HepG2 (cell line): ENCODE results near the gene ABHD4. TPM values are rescaled to one million over a fixed set of nuclear protein-coding genes. Genes with fewer than 3 reads are reported as not detected.

Experiments used
- ATF5 ChIP-seq: sonication (generic); formaldehyde crosslinking; IDR thresholded peaks from 2 replicates; pipeline ENCODE4 v1.4.0; 2020; ENCODE audit warnings: mild to moderate bottlenecking, low read depth, missing genetic modification reagents
- EP300 ChIP-seq, 3 experiments: sonication (generic) in 1 of 3; formaldehyde crosslinking in 1 of 3; IDR thresholded peaks; 2 replicates each; pipeline versions ENCODE4 v1.5.1 to v1.6.1; 2011 to 2020; ENCODE audit warnings: low read depth in 2 of 3, low read length in 2 of 3, borderline replicate concordance in 1 of 3, improper control_type of control experiment in 1 of 3, mild to moderate bottlenecking in 1 of 3, missing genetic modification reagents in 1 of 3, moderate library complexity in 1 of 3
- FOXJ3 ChIP-seq: sonication (generic); formaldehyde crosslinking; IDR thresholded peaks from 2 replicates; pipeline ENCODE4 v1.4.0; 2020; ENCODE audit warnings: missing genetic modification reagents, mild to moderate bottlenecking, borderline replicate concordance
- FOXK2 ChIP-seq: fragments of 450-650 bp; IDR thresholded peaks from 2 replicates; pipeline ENCODE4 v1.6.1; 2016
- MTA3 ChIP-seq: sonication (generic); formaldehyde crosslinking; IDR thresholded peaks from 2 replicates; pipeline ENCODE4 v1.4.0; 2020; ENCODE audit warnings: missing genetic modification reagents
- PRDM4 ChIP-seq: sonication (generic); formaldehyde crosslinking; IDR thresholded peaks from 2 replicates; pipeline ENCODE4 v1.9.0; 2021; ENCODE audit warnings: missing genetic modification reagents, borderline replicate concordance
- SYNCRIP ChIP-seq: fragments of 200-400 bp; formaldehyde crosslinking; IDR thresholded peaks from 2 replicates; pipeline ENCODE4 v1.6.1; 2018; ENCODE audit warnings: mild to moderate bottlenecking, low read depth, low read length; ENCODE audit not compliant: insufficient read depth
- TBX2 ChIP-seq: sonication (generic); formaldehyde crosslinking; IDR thresholded peaks from 2 replicates; pipeline ENCODE4 v1.5.0; 2020; ENCODE audit warnings: missing genetic modification reagents, mild to moderate bottlenecking, borderline replicate concordance
- TRAFD1 ChIP-seq: sonication (generic); formaldehyde crosslinking; IDR thresholded peaks from 2 replicates; pipeline ENCODE4 v1.5.1; 2020; ENCODE audit warnings: missing genetic modification reagents, mild to moderate bottlenecking, borderline replicate concordance
- ZFP36L1 ChIP-seq: sonication (generic); formaldehyde crosslinking; IDR thresholded peaks from 2 replicates; pipeline ENCODE4 v1.8.0; 2022; ENCODE audit warnings: mild to moderate bottlenecking, missing genetic modification reagents, moderate library complexity
- ZNF263 ChIP-seq: sonication (generic); formaldehyde crosslinking; IDR thresholded peaks from 2 replicates; pipeline ENCODE4 v1.4.0; 2020; ENCODE audit warnings: missing genetic modification reagents
- ZNF691 ChIP-seq: sonication (generic); formaldehyde crosslinking; IDR thresholded peaks from 2 replicates; pipeline ENCODE4 v1.4.0; 2020; ENCODE audit warnings: missing genetic modification reagents, low read depth, mild to moderate bottlenecking, borderline replicate concordance
- ZNF784 ChIP-seq: sonication (generic); formaldehyde crosslinking; IDR thresholded peaks from 2 replicates; pipeline ENCODE4 v1.5.1; 2020; ENCODE audit warnings: missing genetic modification reagents, mild to moderate bottlenecking, borderline replicate concordance
- polyA plus RNA-seq, 8 experiments: library from polyadenylated mRNA; depleted of rRNA in 3 of 8; stranded (reverse) in 7 of 8; unstranded in 1 of 8; fragments of >200 nt; fragmentation: Illumina TruSeq in 4 of 8; extraction: Trizol in 4 of 8; gene quantifications; 2 replicates each; pipeline versions ENCODE4 v1.2.1 to v1.2.3, GENCODE V29; 2011 to 2016; ENCODE audit warnings: low read depth in 4 of 8, missing spikeins in 1 of 8, mixed read lengths in 1 of 8; ENCODE audit not compliant: insufficient read depth in 1 of 8
- total RNA-seq, 5 experiments: library from RNA; depleted of rRNA; stranded (reverse); fragments of >200 nt; fragmentation: Illumina TruSeq; extraction: Trizol; gene quantifications; 2 replicates each; pipeline ENCODE4 v1.2.3, GENCODE V29; 2016; ENCODE audit warnings: low read depth in 1 of 5

ABHD4 gene
- total and polyA plus RNA-seq, 2 of the 13 experiments (the other 11 are each of a cell fraction or from before 2014, with no cell fraction given): 16.1 to 47.5 TPM

- TF ChIP-seq ATF5 (CRISPR knock-in tag) (peak; percentile 63; the same call in 1 of the 2 replicates), ZNF784 (no peak), FOXK2 (peak; percentile 95), MTA3 (0 out of 2 replicates have a peak, but pooled peaks have one; percentile 3), SYNCRIP (no peak), PRDM4 (no peak), ZNF263 (CRISPR knock-in tag) (peak; percentile 23; the same call in 1 of the 2 replicates), ZNF691 (CRISPR knock-in tag) (peak; percentile 22; the same call in 1 of the 2 replicates), FOXJ3 (CRISPR knock-in tag) (no peak; the same call in 1 of the 2 replicates), TBX2 (peak; percentile 78), EP300 (IDR thresholded peaks at IDR 0.05; ENCODE audit: low read depth in 2 of 2, low read length in 2 of 2) (peak; percentile 32 to 50; a peak in 2 of 4 replicates), EP300 (CRISPR knock-in tag; IDR thresholded peaks at IDR 0.05; ENCODE audit: borderline replicate concordance) (no peak), ZFP36L1 (CRISPR knock-in tag) (no peak), TRAFD1 (CRISPR knock-in tag) (peak; percentile 55; the same call in 1 of the 2 replicates)
Measured at GRCh38 chr14:22598099-22598895, at the start of gene ABHD4 (continued).
